ENCODE data around the gene TSHR. TPM values are rescaled to one million over a fixed set of nuclear protein-coding genes. Genes with fewer than 3 reads are reported as not detected.
A peak's percentile ranks its signal among the peaks of the same experiment; 100 is the strongest.

Gene TSHR
- total and polyA plus RNA-seq, 2 of the 13 experiments (the other 11 are each of a cell fraction or from before 2014, with no cell fraction given), result not detected

DNA sequence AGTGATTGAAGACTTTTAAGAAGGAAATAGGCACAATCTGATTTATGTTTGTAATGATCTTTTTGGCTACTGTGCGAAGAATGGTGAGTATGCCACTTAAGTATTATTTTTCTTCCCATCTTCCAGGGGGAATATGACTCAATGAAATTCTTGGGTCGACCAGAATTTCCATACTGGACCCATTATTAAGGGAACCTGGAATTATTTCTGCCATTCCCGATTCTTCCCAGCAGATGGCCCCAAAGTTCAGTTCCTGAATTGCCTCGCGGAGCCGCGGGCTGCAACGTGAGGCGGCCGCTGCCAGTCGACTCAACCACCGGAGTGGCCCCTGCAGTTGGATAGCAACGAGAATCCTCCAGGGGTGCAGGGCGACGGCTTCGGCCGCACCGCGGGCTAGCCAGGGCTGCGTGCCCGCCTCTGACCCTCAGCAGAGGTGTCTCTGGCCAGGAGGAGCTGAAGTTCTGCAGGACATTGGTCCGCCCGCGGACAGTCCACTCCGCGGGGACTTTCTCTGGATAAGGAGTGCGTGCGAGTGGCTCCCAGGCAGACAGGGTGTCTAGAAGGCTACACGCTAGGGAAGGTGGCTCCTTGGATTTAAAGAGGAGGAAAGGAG, 628 bp upstream of the TSHR start:
- no peaks in the 10 kb centered on the region for H3K9me3 ChIP-seq (ENCODE audit: low read length)
- H3K4me1 ChIP-seq (ENCODE audit: insufficient read depth, low read length), result peaks cover 10% of the 10 kb centered on the region
- BruUV-seq (replicated peaks), result no TSS peak
- H3K27ac ChIP-seq (ENCODE audit: extremely low read length, insufficient read depth, low read length), result no peak overlapping the region
- peak; percentile 98 for ATAC-seq
- H3K79me2 ChIP-seq (ENCODE audit: insufficient read depth, low read length), result no peaks in the 10 kb centered on the region
- H2AFZ ChIP-seq (ENCODE audit: low read length), result peak overlapping the region; percentile 85
- DNase-seq (ENCODE audit: low spot score), result peak; percentile 68
- no peak overlapping the region for H3K9ac ChIP-seq (ENCODE audit: insufficient read depth, low read depth, low read length)
- intact Hi-C loops (cut with micrococcal nuclease; ENCODE audit: unreplicated experiment), result loop anchor here (1.0 to 2.0 kb wide), 3 partner anchors 33 to 258 kb away; no protein-coding TSS in a partner anchor
- peaks cover 4 to 22% of the 10 kb centered on the region in 2 experiments; a peak in 3 of 5 replicates for H3K27me3 ChIP-seq (ENCODE audit: control insufficient read depth in 1 of 2, insufficient read depth in 2 of 2, low read length in 2 of 2)
- FAIRE-seq, result peak; percentile 62
- 6% methylated on average over 20 of the region's 29 CpGs for WGBS (ENCODE audit: low lambda C conversion rate)
- in situ Hi-C loops (cut with HindIII; ENCODE audit: extremely low pct_ligation_motif_present, low pct_unique_long_range_greater_than_20kb), result no loop called here
- H4K20me1 ChIP-seq (ENCODE audit: insufficient read depth, low read length), result no peaks in the 10 kb centered on the region
- peak overlapping the region; percentile 99 for H3K4me2 ChIP-seq (ENCODE audit: low read depth, low read length)
- H3K4me3 ChIP-seq (replicated peaks in 1 of 3; ENCODE audit: insufficient read depth in 1 of 3, low read depth in 2 of 3, low read length in 3 of 3), result peak overlapping the region; percentile 47 to 77 (median 54); a peak in 5 of 6 replicates
- H3K36me3 ChIP-seq (replicated peaks in 1 of 2; ENCODE audit: control insufficient read depth in 1 of 2, insufficient read depth in 2 of 2, low read length in 2 of 2), result no peaks in the 10 kb centered on the region
- CTCF ChIA-PET (ENCODE audit: low intra/inter-chr PET ratio, low total read pairs), result interaction anchor here (3.2 kb wide), 1 partner anchor 32 kb away, joined by 30 read pairs; no protein-coding TSS in a partner anchor
- POLR2A ChIA-PET, result no interaction called here
- TF ChIP-seq ZNF567 (CRISPR knock-in tag; IDR thresholded peaks at IDR 0.05; ENCODE audit: borderline replicate concordance) (no peak), ASH2L (IDR thresholded peaks at IDR 0.05; ENCODE audit: insufficient read length, low read depth, low read length) (peak; percentile 24), NCOR1 (IDR thresholded peaks at IDR 0.05; ENCODE audit: borderline replicate concordance, low read length) (no peak), ZNF550 (CRISPR knock-in tag; IDR thresholded peaks at IDR 0.05; ENCODE audit: borderline replicate concordance) (no peak), ARHGAP35 (CRISPR knock-in tag; IDR thresholded peaks at IDR 0.05; ENCODE audit: borderline replicate concordance) (no peak), ZNF713 (CRISPR knock-in tag; IDR thresholded peaks at IDR 0.05) (no peak), ZNF331 (CRISPR knock-in tag; IDR thresholded peaks at IDR 0.05) (peak; percentile 16; the same call in 1 of the 2 replicates), ZNF746 (CRISPR knock-in tag; IDR thresholded peaks at IDR 0.05) (no peak), XRCC5 (optimal IDR thresholded peaks at IDR 0.05; ENCODE audit: low read length) (peak; percentile 78), SALL1 (CRISPR knock-in tag; IDR thresholded peaks at IDR 0.05) (peak; percentile 22; the same call in 1 of the 2 replicates), ZNF598 (CRISPR knock-in tag; IDR thresholded peaks at IDR 0.05; ENCODE audit: borderline replicate concordance) (0 out of 2 replicates have a peak, but pooled peaks have one; percentile 49), ZNF629 (CRISPR knock-in tag; conservative IDR thresholded peaks at IDR 0.05) (no peak), SAP130 (CRISPR knock-in tag; IDR thresholded peaks at IDR 0.05; ENCODE audit: low read depth) (peak; percentile 25; the same call in 1 of the 2 replicates), BCL6 (CRISPR knock-in tag; IDR thresholded peaks at IDR 0.05) (peak; percentile 33; the same call in 1 of the 2 replicates)
- TF ChIP-seq, protein P1, sequence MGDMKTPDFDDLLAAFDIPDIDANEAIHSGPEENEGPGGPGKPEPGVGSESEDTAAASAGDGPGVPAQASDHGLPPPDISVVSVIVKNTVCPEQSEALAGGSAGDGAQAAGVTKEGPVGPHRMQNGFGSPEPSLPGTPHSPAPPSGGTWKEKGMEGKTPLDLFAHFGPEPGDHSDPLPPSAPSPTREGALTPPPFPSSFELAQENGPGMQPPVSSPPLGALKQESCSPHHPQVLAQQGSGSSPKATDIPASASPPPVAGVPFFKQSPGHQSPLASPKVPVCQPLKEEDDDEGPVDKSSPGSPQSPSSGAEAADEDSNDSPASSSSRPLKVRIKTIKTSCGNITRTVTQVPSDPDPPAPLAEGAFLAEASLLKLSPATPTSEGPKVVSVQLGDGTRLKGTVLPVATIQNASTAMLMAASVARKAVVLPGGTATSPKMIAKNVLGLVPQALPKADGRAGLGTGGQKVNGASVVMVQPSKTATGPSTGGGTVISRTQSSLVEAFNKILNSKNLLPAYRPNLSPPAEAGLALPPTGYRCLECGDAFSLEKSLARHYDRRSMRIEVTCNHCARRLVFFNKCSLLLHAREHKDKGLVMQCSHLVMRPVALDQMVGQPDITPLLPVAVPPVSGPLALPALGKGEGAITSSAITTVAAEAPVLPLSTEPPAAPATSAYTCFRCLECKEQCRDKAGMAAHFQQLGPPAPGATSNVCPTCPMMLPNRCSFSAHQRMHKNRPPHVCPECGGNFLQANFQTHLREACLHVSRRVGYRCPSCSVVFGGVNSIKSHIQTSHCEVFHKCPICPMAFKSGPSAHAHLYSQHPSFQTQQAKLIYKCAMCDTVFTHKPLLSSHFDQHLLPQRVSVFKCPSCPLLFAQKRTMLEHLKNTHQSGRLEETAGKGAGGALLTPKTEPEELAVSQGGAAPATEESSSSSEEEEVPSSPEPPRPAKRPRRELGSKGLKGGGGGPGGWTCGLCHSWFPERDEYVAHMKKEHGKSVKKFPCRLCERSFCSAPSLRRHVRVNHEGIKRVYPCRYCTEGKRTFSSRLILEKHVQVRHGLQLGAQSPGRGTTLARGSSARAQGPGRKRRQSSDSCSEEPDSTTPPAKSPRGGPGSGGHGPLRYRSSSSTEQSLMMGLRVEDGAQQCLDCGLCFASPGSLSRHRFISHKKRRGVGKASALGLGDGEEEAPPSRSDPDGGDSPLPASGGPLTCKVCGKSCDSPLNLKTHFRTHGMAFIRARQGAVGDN (CRISPR knock-in tag; IDR thresholded peaks at IDR 0.05), result peak; percentile 65
- TF ChIP-seq, protein P2, sequence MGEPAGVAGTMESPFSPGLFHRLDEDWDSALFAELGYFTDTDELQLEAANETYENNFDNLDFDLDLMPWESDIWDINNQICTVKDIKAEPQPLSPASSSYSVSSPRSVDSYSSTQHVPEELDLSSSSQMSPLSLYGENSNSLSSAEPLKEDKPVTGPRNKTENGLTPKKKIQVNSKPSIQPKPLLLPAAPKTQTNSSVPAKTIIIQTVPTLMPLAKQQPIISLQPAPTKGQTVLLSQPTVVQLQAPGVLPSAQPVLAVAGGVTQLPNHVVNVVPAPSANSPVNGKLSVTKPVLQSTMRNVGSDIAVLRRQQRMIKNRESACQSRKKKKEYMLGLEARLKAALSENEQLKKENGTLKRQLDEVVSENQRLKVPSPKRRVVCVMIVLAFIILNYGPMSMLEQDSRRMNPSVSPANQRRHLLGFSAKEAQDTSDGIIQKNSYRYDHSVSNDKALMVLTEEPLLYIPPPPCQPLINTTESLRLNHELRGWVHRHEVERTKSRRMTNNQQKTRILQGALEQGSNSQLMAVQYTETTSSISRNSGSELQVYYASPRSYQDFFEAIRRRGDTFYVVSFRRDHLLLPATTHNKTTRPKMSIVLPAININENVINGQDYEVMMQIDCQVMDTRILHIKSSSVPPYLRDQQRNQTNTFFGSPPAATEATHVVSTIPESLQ (CRISPR knock-in tag; conservative IDR thresholded peaks at IDR 0.05), result no peak
- TF ChIP-seq, protein P3, sequence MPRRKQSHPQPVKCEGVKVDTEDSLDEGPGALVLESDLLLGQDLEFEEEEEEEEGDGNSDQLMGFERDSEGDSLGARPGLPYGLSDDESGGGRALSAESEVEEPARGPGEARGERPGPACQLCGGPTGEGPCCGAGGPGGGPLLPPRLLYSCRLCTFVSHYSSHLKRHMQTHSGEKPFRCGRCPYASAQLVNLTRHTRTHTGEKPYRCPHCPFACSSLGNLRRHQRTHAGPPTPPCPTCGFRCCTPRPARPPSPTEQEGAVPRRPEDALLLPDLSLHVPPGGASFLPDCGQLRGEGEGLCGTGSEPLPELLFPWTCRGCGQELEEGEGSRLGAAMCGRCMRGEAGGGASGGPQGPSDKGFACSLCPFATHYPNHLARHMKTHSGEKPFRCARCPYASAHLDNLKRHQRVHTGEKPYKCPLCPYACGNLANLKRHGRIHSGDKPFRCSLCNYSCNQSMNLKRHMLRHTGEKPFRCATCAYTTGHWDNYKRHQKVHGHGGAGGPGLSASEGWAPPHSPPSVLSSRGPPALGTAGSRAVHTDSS (CRISPR knock-in tag; conservative IDR thresholded peaks at IDR 0.05), result no peak

Measured in HepG2 (cell line).